ENCODE measurements around the gene SFMBT1.

- no peak for TF ChIP-seq POLR2AphosphoS5 (IDR thresholded peaks at IDR 0.05; ENCODE audit: borderline replicate concordance, low read depth, low read length)
- no peak for TF ChIP-seq EZH2 (IDR thresholded peaks at IDR 0.05)
These were observed 166.3 kb downstream of the SFMBT1 start for GRCh38 chr3:52879581-52879980.
